HG02840 (cell line): ENCODE results near the gene PTPN14.
"Not testable (repeated sequence)": the region's sequence is repeated elsewhere in the genome, so short reads cannot be mapped to it uniquely, and the experiment has no call there.

ENCODE experiments used
- ATAC-seq: cut with Tn5 transposase; IDR thresholded peaks from one replicate; pipeline ENCODE4 v1.9.1; 2021; ENCODE audit warnings: mild to moderate bottlenecking, moderate library complexity, moderate number of reproducible peaks; ENCODE audit not compliant: unreplicated experiment, low FRiP score

The PTPN14 gene

DNA sequence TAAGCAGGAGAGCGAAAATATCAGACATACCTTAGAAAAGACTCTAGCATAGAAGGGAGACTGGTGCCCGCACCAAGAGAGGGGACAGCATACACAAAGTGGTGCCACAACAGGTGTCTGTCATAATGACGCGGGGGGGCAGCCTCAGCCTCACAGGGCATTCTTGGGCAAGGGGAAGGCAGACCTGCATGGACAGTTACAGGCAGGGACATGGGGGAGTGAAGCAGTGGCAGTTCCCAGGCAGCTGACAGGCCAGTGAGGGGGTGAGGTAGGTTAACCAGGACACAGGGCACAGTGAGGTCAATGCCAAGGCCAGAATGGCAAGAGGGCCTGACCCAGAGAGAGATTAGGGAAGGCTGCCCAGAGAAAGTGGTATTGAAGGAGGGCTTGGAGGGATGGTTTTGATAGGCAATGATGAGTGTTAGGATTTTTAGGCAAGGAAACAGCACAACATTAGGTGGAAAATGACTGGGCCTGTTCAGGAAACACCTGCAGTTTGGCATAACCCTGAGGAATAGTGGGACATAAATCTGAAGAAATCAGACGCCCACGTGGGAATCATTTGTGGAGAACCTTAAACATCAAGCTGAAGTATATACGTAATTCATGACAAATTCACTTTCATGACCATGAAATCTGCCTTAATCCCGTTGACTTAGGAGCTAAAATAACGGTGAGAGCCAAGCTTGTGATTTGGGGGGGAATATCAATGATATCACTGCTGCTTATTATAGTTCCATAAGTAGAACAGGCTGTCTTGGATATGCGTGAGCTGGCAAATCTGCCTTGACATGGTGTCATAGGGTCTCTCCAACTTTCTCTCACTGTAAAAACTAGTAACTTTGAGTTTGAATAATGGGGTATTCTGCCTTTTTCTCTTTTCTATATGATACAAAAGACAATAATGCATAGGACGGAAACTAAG is 8.9 kb downstream of the PTPN14 start:
- ATAC-seq: no peak

DNA sequence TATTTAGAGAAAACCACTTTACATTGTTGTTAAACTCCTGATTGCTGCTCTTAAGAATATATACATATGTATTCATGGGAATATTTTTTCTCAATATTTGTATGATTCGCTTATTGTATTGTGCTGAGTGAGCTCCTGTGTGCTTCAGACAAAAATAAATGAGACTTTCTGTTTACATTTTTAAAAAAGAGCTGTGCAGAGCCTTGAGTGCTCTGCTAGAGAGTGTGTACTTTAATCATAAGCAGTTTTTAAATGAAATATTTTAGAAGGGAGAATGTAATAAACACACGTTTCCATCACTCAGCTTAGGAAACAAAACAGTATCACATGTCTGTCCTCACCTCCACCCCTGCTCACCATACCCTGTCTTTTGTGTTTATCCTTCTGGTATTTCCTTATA is 9.7 kb downstream of the PTPN14 start:
- no peak for ATAC-seq

DNA sequence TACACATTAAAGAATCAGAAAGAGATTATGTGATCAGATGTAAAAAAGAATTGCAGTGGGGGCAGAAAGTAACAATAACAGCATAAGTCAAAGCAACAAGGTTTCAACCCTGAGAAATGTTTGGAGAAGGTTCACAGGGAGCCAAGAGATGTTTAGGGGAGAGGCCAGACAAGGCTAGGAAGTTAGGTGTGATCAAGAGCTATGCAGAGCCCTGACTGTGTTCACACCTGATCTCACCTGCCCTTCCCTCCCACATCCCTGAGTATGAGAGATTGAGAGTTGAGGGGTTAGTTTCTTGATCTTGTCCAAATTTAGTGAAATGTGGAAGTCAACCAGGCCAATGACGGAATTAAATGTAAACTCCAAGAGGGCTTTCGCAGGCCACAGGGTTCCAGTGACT is 10.2 kb downstream of the PTPN14 start:
- ATAC-seq: no peak

DNA sequence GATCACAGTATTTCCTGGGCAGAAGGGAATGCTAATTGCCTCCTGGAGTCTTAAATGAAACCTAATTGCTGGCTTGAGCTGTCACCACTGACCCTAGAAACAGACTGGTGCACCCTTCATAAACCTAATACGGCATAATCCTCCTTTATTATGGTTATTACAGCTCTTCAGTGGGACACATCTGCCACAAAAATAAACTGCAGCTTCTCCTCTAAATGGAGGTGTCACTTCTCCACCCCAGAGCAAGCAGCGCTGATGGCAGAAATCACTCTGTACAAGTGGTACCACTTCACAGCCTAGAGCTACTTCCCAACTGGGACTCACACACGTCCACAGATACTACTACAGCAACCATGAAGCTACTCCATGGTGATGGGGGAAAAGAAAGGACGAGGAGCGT is 11.1 kb downstream of the PTPN14 start:
- no peak for ATAC-seq

DNA sequence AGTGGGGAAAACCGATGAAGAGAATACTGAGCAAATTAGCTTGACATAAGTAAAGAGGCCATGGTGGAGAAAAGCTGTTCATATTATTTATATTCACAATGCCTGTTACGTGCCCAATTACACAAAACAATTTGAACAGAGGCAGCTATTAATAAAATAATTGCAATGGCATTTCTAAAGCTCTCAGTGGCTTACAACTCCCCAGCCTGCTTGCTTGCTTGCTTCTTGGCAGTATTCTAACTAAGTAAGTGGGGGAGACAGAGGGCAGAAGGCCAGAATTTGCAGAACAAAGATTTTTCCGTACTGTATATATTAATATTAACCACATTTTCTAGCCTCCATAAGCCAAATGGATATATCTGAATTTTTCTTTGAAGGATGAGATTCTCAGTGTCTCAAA is 12.9 kb downstream of the PTPN14 start:
- no peak for ATAC-seq

DNA sequence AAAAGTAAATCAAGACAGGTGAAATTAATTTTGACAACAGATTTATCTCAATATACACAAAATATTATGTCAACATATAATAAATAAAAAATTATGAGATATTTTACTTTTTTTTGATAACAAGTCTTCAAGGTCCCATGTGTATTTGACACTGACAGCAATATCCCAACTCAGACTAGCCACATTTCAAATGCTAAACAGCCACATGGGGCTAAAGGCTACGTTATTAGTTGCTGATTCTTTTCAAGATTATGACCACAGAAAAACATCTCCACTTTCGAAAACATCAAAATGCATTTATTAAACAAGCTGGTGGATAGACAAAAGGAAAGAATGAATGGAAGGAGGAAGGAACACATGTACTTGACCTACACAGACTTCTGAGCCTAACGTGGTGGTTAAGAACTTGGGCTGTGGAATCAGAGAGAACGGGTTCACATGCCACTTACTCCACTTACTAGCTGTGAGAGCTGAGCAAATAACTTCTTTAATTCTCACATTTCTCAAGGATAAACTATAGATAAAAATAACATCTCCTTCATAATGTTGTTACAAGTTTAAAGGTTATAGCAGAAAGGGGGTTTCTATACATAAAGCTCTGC is 13.4 kb downstream of the PTPN14 start:
- no peak for ATAC-seq

DNA sequence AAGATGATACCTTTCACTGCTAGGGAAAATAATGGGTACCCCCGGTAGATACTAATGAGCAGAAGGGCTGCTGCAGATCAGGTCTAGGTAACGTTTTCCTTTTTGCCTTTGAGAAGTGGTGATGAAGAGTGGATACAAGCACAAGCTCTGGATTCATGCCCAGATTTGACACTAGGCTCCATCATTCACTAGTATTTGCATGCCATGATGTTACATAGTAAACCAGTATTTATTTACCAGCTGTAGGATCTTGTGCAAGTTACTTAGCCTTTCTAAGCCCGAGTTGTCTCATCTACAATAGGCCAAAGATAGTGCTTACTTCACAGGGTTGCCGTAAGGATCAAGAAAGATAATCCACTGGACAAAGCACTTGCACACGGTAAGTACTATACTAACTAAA is 14.2 kb downstream of the PTPN14 start:
- ATAC-seq: no peak

DNA sequence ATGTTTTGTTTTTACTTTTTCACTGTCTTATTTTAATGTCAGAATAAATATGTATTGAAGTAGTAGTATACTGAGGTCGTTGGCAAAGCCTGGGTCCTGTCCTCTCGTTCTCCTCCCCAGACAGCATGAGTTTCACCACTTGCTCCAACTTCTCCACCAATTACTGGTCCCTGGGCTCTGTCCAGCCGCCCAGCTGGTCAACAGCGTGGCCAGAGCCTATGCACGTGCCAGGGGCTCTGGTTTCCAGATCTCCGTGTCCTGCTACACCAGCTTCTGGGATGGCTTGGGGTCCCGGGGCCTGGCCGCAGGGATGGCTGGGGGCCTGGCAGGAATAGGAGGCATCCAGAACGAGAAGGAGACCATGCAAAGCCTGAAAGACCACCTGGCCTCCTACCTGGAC is 19.3 kb downstream of the PTPN14 start:
- ATAC-seq: no peak

DNA sequence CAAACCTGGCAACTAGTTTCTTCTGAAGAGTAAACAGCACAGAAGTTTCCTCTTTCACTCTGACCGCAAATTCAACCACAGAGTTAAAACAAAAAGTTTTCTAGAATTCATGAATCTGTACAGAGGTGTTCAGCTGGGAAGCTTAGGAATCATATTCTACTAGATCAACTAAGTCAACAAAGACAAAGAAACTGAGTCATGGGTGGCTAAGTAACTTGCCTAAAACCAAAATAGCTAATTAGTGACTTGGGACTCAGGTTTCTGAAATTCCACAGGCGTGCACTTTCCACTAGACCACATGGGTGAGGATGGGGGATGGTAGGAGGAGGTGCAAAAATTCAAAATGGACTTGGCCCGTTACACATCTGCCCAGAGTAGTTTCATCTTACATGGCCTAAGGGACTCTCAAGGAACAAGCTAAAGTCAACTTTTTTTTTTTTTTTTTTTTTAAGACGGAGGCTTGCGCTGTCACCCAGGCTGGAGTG is 25.8 kb downstream of the PTPN14 start:
- no peak for ATAC-seq

DNA sequence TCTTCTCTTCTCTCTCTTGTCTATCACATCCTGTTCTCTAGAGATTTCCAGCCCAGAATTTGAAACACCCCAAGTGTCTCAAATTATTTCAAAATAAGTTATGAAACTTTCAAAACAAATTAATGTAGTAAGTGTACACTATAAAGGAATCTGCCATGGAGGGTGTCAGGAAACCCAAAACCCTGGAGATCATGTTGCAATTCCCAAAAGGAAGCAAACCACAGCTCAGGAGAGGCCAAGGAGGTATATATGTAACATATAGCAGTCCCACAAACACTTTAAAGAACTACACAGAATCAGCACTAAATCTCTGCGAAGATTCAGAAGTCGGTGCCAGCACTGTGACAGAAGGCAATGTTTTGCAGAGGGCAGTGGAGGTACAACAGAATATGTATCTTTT is 26.6 kb downstream of the PTPN14 start:
- no peak for ATAC-seq

DNA sequence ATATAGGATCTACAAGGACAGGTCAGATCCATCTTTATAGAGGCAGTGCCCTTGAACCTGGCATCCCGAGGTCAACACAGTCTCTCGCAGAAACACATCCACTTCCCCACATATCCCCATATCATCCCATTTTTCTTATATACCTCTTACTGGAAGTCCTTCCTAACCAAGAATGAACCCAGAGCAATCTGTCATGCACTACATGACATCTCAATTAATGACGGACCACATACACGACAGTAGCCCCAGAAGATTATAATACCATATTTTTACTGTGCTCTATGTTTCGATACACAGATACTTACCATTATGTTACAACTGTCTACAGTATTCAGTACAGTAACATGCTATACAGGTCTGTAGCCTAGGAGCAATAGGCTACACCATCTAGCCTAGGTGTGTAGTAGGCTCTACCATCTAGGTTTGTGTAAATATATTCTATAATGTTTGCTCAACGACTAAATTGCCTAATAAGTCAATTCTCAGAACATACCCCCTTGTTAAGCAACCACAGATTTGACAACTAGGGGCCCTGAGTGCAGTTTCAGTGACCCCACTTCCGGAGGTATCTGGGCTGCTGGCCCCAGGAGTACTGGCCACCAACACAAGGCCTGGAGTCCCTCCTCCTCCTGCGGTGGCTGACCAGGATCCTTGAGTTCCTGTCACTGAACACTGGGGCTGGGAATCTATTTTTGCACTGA is 28.1 kb downstream of the PTPN14 start:
- no peak for ATAC-seq

DNA sequence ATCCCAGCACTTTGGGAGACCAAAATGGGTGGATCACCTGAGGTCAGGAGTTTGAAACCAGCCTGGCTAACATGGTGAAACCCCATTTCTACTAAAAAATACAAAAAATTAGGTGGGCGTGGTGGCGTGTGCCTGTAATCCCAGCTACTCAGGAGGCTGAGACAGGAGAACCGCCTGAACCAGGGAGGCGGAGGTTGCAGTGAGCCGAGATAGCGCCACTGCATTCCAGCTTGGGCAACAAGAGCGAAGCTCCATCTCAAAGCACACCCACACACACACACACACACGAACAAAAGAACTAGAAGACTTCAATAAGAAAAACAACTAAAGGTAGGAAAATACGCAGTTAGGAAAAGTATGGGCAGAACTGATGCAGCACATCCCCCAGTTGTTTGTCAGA is 29.9 kb downstream of the PTPN14 start:
- not testable (repeated sequence) for ATAC-seq

DNA sequence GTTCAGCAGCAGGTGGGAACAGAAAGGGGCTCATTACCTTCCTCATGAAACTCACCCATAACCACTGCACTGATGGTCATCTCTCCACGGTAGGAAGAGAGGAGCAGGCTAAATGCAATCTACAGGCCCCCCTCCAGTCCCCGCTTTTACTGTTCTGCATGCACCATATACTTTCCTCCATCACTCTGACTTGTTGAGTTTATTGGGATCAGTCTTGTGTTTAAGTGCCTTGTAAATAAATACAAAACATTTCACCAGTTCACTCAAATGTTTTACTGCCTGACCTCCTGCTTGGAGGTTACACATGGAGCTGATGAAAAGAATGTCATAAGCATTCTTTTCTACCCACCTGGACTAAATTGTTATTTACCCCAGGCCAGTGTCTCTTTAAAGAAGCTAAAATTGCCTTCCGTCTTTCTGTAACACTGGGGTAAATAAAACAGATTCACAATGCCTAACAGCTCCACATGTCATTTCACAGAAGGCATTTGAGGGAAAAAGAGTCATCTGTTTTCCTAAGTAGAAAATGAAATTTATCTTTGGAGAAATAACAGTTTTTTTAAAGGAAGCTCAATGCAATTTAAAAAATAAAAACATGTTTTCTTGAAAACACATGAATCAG is 30.7 kb downstream of the PTPN14 start:
- no peak for ATAC-seq

DNA sequence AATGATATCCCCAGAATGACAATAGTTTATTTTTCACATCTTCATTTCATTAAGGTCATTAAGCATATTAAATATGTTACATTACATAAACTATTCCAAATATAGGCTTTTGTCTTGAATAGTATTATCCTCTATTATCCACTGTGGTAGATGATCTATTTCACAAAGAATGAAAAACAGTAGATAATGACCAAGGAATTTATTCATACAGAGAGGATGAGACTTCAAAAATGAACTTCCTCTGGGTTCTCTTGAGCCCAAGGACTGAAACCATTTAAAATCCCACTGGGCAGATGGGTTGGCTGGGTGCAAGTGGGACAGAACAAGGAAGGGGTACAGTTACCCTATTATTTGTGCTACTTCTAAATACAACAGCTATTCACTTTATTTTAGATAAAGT is 33.0 kb downstream of the PTPN14 start:
- no peak for ATAC-seq

DNA sequence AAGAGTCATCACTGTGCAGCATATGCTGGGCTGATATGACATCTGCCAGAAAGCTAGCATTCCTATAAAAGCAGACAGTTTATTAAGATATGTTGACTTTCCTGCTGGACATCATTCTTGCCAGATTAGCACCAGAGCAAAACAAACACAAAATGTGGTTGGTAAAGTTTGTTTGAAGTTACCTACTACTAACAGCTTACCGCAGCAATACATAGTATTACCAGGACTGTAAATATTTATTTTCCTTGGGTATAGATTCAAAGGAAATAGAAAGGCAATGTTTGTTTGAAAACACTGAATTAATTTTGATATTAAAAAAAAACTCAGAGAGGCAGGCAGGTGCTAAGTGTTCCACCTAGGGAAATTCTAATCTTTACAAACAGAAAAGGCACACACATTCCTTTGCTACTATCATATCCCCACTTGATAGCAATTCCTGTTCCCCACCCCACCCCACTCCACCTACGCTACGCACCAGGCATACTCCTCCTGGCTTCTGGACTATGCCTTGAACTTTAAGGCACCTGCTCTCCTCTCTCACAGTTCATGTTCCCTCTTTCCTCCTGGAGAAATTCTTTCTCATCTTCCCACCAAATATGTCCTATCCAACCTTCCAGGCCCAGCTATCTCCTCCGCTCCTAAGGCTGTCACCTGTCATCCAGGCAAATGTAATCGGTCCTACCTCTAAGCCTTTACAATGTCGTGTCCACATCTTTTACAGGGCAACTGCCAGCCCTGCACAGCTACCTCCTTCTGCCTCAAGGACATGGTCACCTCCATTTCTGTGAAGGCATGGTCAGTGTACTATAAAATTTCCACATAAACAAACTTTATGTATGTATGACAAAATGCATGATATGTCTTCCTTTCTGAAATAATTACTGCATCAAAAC is 34.7 kb downstream of the PTPN14 start:
- no peak for ATAC-seq

DNA sequence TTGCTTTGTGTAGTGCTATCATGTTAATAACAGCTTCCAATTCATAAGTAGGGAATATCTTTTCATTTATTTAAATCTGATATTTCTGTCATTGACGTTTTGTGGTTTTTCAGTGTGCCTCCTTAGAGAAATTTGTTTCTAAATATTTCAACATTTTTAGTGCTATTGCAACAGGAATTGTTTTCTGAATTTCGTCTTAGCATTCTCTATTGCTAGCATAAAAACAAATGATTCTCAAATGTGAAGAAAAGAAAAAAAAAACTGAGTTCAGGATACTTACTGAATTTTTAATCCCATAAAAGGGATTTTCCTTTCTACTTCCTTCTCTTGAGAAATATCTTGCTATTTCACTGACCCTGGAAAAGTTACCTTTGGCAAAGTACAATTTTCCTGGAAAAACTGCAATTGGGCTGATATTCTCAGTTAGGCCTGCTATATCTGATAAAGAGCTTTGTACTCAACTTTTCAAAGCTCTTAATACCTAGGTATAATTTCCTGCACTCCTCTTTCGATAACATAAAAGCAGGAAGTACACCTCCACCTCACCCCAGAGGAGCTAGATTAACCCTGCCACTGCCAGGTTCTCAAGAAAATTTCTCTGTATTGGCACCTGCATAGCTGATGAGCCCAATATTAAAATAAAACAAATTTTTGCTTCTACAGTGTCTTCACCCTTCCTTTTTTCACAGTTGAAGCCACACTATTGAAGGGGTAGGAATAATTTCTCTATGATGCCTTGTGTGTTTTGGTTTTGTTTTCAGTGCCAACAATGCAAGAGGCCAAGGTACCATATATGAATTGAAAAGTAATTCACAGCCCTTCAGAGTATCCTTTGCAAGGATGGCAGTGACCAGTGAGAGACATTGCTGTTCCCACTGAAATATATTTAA is 35.6 kb downstream of the PTPN14 start:
- ATAC-seq: no peak

DNA sequence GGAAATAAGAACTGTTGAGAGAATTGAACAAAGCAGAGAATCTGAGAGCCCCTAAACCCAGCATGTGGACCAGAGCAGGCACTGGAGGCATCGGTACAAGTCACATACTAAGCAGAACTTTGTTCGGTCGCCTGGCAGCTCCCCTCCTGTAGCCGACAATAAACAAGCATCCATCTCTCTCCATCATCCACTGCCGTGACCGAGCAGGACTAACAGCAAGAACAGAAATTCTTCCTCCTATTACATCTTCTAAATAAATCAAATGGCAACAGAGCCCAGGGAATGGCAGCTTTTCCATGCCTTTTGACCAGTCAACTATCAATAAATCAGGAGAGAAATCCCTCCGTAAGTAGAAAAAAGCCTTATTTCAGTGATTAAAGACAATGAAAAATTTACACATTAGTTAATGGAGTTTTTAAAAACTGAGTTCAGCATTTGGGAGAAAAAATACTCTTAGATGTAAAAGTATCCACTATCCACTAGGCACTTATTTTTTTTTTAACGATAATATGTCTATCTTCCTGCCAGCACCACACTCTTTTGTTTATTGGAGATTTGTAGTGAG is 36.5 kb downstream of the PTPN14 start:
- ATAC-seq: no peak

DNA sequence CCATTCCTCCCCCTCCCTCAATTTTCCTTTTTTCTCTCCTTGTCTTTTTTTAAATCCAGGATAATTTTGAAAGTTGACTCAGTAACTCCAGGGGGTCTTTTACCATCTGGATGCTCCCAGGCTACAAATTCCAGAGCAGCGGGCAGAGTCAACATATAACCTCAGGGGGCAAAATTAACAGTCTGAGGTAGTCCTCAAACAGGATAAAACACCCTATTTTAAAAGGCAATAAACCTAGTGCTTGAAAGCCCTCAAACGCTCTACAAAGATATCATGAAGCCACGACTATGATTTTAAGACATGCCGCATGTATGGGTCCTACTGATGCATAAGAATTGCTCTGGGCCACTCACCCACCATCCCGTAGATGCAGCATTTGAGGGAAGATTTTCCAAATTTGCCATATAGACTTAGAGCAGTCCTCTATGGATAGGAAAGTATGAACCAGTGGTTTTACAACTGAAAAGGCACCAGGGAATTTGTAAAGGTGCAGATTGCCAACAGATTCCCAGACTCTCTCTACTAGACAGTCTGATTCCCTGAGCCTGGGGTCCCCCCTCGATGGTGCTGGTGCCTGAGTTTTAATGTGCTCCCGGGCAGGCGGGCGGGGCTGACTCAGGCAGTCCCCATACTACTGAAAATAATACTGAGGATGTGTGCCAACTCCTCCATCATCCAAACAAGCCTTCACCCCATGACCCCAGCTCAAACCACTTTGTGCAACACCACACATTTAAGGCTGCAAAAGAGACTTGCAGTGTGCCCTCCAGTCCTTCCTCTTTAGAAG is 37.2 kb downstream of the PTPN14 start:
- no peak for ATAC-seq
